ENCODE data around the gene TBX4. TPM values are rescaled to one million over a fixed set of nuclear protein-coding genes. Genes with fewer than 3 reads are reported as not detected.

The TBX4 gene
- total and polyA plus RNA-seq, 2 experiments from 2014 or later, result not detected

GRCh38 chr17:61470530-61471136 lies 18.4 kb downstream of the TBX4 start (continued):
- TF ChIP-seq ZNF462 (CRISPR knock-in tag; IDR thresholded peaks at IDR 0.05) (no peak), JUNB (IDR thresholded peaks at IDR 0.05; ENCODE audit: unreplicated experiment) (no peak), EZH2 (IDR thresholded peaks at IDR 0.05; ENCODE audit: low read depth, unreplicated experiment) (no peak), REST (IDR thresholded peaks at IDR 0.05; ENCODE audit: unreplicated experiment) (no peak), POLR2AphosphoS5 (IDR thresholded peaks at IDR 0.05; ENCODE audit: low read depth) (no peak), ZNF331 (CRISPR knock-in tag; IDR thresholded peaks at IDR 0.05; ENCODE audit: low read depth) (no peak)

All from GM23338 (cell line).